A673 (cell line): ENCODE results near the gene MAN1C1. TPM values are rescaled to one million over a fixed set of nuclear protein-coding genes. Genes with fewer than 3 reads are reported as not detected.

Experiments used
- BruUV-seq: library from RNA; stranded (reverse); fragments of 400-500 nt; replicated peaks from 2 replicates; lab custom pipeline; 2021; lab: Mats Ljungman, UMichigan
- CTCF ChIA-PET: fragments of 300-600 bp; sonication (Branson Sonifier 250); formaldehyde crosslinking; loops from one replicate; lab custom pipeline; 2022; ENCODE audit warnings: antibody characterized with exemption; lab: Charles Lee
- POLR2A ChIA-PET: fragments of 300-600 bp; sonication (Branson Sonifier 250); formaldehyde crosslinking; loops from one replicate; lab custom pipeline; 2022; ENCODE audit warnings: antibody characterized with exemption; ENCODE audit not compliant: low non-redundant PET; lab: Charles Lee
- DNase-seq: peaks from one replicate; pipeline ENCODE4 v3.0.0-alpha.2; 2015; ENCODE audit warnings: low spot score
- H3K27ac ChIP-seq: fragments of 200-600 bp; sonication (generic); 2 replicates; pipeline ENCODE4 v1.5.1; 2016; ENCODE audit warnings: mixed run types, low read depth, mild to moderate bottlenecking, mixed read lengths, antibody characterized with exemption, low read length; ENCODE audit not compliant: poor library complexity, severe bottlenecking
- H3K27me3 ChIP-seq: fragments of 200-600 bp; sonication (generic); replicated peaks from 2 replicates; pipeline ENCODE4 v1.6.1; 2017; ENCODE audit warnings: mixed run types, low read depth, mild to moderate bottlenecking, mixed read lengths, antibody characterized with exemption, low read length; ENCODE audit not compliant: insufficient read depth, poor library complexity
- H3K36me3 ChIP-seq: fragments of 200-600 bp; sonication (generic); 2 replicates; pipeline ENCODE4 v1.6.1; 2016; ENCODE audit warnings: mixed run types, mild to moderate bottlenecking, mixed read lengths, antibody characterized with exemption, low read length; ENCODE audit not compliant: insufficient read depth, poor library complexity, severe bottlenecking
- H3K4me1 ChIP-seq: fragments of 200-600 bp; sonication (generic); 2 replicates; pipeline ENCODE4 v1.6.1; 2017; ENCODE audit warnings: mixed run types, mild to moderate bottlenecking, mixed read lengths, antibody characterized with exemption, low read length; ENCODE audit not compliant: insufficient read depth, poor library complexity, severe bottlenecking
- H3K4me3 ChIP-seq: fragments of 200-600 bp; sonication (generic); 2 replicates; pipeline ENCODE4 v1.5.1; 2016; ENCODE audit warnings: low read depth, mixed run types, mild to moderate bottlenecking, mixed read lengths, low read length; ENCODE audit not compliant: poor library complexity, severe bottlenecking
- H3K9me3 ChIP-seq: fragments of 200-600 bp; sonication (generic); 2 replicates; pipeline ENCODE4 v1.6.1; 2016; ENCODE audit warnings: mixed run types, low read depth, mild to moderate bottlenecking, mixed read lengths, antibody characterized with exemption, low read length; ENCODE audit not compliant: poor library complexity, severe bottlenecking
- EZH2 ChIP-seq: fragments of 200-600 bp; sonication (generic); IDR thresholded peaks from 2 replicates; pipeline ENCODE4 v1.6.1; 2017; ENCODE audit warnings: borderline replicate concordance, low read depth, mild to moderate bottlenecking, mixed read lengths, antibody characterized with exemption, low read length; ENCODE audit not compliant: poor library complexity, severe bottlenecking
- intact Hi-C: fragments of 100-400 bp; cut with micrococcal nuclease; formaldehyde crosslinking; loops from one replicate; pipeline ENCODE4 v1.10.0; 2022; ENCODE audit not compliant: unreplicated experiment
- total RNA-seq: library from RNA; stranded (reverse); gene quantifications from 2 replicates; pipeline ENCODE4 v1.2.3, GENCODE V29; 2021
- TF ChIP-seq, protein P1 (sequence below): fragments of 300-800, 200-600 bp; sonication (generic); conservative IDR thresholded peaks from 2 replicates; pipeline ENCODE4 v1.5.1; 2017; ENCODE audit warnings: low read depth, mild to moderate bottlenecking, antibody characterized with exemption, low read length, moderate library complexity, mixed read lengths

The MAN1C1 gene
- total RNA-seq, 1 experiment from 2014 or later: 0.21 TPM

DNA sequence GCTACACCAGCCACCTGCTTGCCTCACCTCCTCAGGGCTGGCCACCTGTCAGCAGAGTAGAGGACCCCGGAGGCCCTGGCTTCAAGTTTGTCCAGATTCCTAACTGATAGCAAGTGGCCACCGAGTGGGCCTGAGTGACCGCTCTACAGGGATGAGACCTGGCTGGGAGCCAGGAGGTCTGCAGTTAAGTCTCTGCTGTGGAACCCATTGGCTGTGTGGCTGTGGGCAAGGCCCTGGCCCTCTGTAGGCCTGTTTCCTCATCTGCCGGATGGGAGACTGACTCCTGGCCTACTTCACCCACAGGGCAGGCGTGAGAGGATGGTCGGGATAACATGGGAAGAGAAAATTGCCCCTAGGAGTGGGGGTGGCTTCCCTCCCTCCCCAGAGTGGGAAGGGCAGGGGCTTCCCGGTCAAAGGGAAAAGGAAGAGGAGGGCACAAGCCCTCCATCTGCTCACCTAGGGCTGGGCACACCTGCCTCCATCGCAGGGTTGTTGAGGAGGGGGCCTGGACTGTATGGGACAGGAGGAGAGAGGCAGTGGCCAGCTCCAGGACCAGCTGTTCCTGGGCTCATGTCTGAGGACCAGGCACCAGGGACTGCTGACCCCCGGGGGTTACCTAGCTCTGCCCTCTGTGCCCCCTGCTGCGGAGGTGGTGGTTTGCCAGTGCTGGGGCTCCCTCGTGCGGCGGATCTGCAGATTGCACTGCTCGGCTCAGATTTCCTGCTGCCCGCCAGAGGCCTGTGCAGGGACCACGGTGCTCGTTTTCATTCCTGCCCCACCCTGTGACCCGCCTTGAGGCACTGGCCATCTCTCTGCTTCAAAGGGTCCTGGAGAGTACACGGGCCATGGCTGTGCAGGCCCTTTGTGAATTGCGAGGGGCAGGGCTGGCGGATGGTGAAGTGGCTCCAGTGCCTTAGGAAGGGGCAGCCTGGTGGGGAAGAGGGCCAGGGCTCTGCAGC is 194.0 kb downstream of the MAN1C1 start:
- intact Hi-C loops: loop anchor here (5.0 kb wide), 1 partner anchor 193 kb away; the partner anchor contains the start of gene MAN1C1
- BruUV-seq: no TSS peak
- Histone ChIP-seq H3K36me3 (no peaks in the 10 kb centered on the region), H3K4me3 (no peak overlapping the region), H3K4me1 (no peaks in the 10 kb centered on the region), H3K27me3 (no peaks in the 10 kb centered on the region), H3K9me3 (no peaks in the 10 kb centered on the region), H3K27ac (no peak overlapping the region)
- POLR2A ChIA-PET: no interaction called here
- CTCF ChIA-PET: interaction anchor here (0.5 to 1.0 kb wide), 2 partner anchors 13 to 1765 kb away, joined by 3 to 4 read pairs; no protein-coding TSS in a partner anchor
- no peak for TF ChIP-seq EZH2
- TF ChIP-seq, protein P1, sequence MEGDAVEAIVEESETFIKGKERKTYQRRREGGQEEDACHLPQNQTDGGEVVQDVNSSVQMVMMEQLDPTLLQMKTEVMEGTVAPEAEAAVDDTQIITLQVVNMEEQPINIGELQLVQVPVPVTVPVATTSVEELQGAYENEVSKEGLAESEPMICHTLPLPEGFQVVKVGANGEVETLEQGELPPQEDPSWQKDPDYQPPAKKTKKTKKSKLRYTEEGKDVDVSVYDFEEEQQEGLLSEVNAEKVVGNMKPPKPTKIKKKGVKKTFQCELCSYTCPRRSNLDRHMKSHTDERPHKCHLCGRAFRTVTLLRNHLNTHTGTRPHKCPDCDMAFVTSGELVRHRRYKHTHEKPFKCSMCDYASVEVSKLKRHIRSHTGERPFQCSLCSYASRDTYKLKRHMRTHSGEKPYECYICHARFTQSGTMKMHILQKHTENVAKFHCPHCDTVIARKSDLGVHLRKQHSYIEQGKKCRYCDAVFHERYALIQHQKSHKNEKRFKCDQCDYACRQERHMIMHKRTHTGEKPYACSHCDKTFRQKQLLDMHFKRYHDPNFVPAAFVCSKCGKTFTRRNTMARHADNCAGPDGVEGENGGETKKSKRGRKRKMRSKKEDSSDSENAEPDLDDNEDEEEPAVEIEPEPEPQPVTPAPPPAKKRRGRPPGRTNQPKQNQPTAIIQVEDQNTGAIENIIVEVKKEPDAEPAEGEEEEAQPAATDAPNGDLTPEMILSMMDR: peak; percentile 97
- DNase-seq: peak; percentile 60

DNA sequence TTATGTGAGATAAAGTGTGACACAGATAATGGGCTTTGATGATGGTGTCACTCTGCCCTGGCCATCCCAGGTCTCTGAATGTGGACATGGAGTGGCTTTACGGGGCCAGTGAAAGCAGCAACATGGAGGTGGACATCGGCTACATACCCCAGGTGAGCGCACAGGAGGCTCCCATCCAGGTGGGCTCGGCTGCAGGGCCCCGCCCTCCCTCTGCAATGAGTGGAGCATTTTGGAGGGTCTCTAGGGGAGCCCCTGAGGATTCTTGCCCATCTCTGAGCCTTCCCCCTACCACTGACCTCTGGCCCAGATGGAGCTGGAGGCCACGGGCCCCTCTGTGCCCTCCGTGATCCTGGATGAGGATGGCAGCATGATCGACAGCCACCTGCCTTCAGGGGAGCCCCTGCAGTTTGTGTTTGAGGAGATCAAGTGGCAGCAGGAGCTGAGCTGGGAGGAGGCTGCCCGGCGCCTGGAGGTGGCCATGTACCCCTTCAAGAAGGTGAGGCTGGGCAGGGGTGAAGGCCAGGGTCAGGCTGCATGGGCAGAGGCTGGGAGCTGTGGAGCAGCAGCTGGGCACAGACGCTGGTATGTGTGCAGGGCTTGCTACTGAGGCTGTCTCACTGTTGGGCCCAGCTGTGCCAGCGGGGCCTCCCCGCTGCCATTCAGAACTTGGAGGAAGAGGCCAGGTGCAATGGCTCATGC is 194.9 kb downstream of the MAN1C1 start:
- BruUV-seq: no TSS peak

More for the DNA sequence above, 194.9 kb downstream of the MAN1C1 start:
- CTCF ChIA-PET: interaction anchor here (1.0 kb wide), 1 partner anchor 14 kb away, joined by 3 read pairs; no protein-coding TSS in a partner anchor
- no peaks in the 10 kb centered on the region for H3K36me3 ChIP-seq
- no peak overlapping the region for H3K4me3 ChIP-seq
- H3K4me1 ChIP-seq: no peaks in the 10 kb centered on the region
- no peaks in the 10 kb centered on the region for H3K27me3 ChIP-seq
- no peak overlapping the region for H3K27ac ChIP-seq
- POLR2A ChIA-PET: no interaction called here
- TF ChIP-seq, protein P1: no peak
- no peak for TF ChIP-seq EZH2
- no peak for DNase-seq
- intact Hi-C loops: loop anchor here (5.0 kb wide), 1 partner anchor 194 kb away; the partner anchor contains the start of gene MAN1C1
- no peaks in the 10 kb centered on the region for H3K9me3 ChIP-seq
